Measurements from ENCODE around the gene MRPS35. TPM values are rescaled to one million over a fixed set of nuclear protein-coding genes. Genes with fewer than 3 reads are reported as not detected.

The MRPS35 gene
- total RNA-seq, 1 experiment from 2014 or later = 117 TPM

DNA sequence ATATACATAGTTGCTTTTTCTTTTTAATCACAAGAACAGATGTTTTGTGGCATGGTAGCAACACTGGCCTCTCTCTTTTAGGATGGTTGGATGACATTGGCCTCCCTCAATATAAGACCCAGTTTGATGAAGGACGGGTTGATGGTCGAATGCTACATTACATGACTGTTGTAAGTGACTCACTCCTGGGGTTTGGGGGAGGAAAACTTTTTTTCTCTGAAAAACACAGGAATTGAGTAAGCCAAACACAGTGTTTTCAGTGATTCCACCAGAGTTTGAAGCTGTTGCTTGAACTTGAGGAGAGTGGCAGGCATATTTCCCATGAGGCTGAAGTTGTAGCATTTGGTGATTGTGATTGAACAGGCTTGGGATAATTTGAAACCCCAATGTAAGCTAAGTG lies 28.1 kb upstream of the MRPS35 start:
- intact Hi-C loops (cut with micrococcal nuclease) = no loop called here
- H3K4me2 ChIP-seq (ENCODE audit: low read length) = no peak overlapping the region
- H3K4me3 ChIP-seq (ENCODE audit: low read length) = no peak overlapping the region
- no peak for ATAC-seq
- no peak overlapping the region for H2AFZ ChIP-seq (ENCODE audit: low read length)
- no peak for TF ChIP-seq EZH2 (IDR thresholded peaks at IDR 0.05; ENCODE audit: low read length, unreplicated experiment)
- TF ChIP-seq, protein P1, sequence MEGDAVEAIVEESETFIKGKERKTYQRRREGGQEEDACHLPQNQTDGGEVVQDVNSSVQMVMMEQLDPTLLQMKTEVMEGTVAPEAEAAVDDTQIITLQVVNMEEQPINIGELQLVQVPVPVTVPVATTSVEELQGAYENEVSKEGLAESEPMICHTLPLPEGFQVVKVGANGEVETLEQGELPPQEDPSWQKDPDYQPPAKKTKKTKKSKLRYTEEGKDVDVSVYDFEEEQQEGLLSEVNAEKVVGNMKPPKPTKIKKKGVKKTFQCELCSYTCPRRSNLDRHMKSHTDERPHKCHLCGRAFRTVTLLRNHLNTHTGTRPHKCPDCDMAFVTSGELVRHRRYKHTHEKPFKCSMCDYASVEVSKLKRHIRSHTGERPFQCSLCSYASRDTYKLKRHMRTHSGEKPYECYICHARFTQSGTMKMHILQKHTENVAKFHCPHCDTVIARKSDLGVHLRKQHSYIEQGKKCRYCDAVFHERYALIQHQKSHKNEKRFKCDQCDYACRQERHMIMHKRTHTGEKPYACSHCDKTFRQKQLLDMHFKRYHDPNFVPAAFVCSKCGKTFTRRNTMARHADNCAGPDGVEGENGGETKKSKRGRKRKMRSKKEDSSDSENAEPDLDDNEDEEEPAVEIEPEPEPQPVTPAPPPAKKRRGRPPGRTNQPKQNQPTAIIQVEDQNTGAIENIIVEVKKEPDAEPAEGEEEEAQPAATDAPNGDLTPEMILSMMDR (conservative IDR thresholded peaks at IDR 0.05; ENCODE audit: low read depth, low read length) = no peak
- TF ChIP-seq EZH2phosphoT487 (IDR thresholded peaks at IDR 0.05; ENCODE audit: borderline replicate concordance, low read length) = no peak
- no peak overlapping the region for H3K27ac ChIP-seq (ENCODE audit: low read length)
- H3K36me3 ChIP-seq (ENCODE audit: low read depth, low read length) = peaks cover 32% of the 10 kb centered on the region
- no peaks in the 10 kb centered on the region for H3K27me3 ChIP-seq (ENCODE audit: low read length)
- H3K4me1 ChIP-seq (ENCODE audit: insufficient read depth, low read length) = no peaks in the 10 kb centered on the region
- no TSS peak for BruUV-seq (replicated peaks)
- no peaks in the 10 kb centered on the region for H3K79me2 ChIP-seq (ENCODE audit: low read length)
- ChIA-PET POLR2A (ENCODE audit: unreplicated experiment) (interaction anchor here (0.6 kb wide), 1 partner anchor 1901 kb away, joined by 4 read pairs; no protein-coding TSS in a partner anchor), CTCF (interaction anchor here (0.8 kb wide), 1 partner anchor 57 kb away, joined by 4 read pairs; no protein-coding TSS in a partner anchor)
- no peaks in the 10 kb centered on the region for H3F3A ChIP-seq (ENCODE audit: low read length, unreplicated experiment)
- H3K9me2 ChIP-seq (replicated peaks; ENCODE audit: low read length) = no peaks in the 10 kb centered on the region
- no peaks in the 10 kb centered on the region for H3K9me3 ChIP-seq (ENCODE audit: low read length)
- H3K9ac ChIP-seq (ENCODE audit: low read length) = no peak overlapping the region
- H4K20me1 ChIP-seq (ENCODE audit: low read length) = no peaks in the 10 kb centered on the region
- no peak for DNase-seq

DNA sequence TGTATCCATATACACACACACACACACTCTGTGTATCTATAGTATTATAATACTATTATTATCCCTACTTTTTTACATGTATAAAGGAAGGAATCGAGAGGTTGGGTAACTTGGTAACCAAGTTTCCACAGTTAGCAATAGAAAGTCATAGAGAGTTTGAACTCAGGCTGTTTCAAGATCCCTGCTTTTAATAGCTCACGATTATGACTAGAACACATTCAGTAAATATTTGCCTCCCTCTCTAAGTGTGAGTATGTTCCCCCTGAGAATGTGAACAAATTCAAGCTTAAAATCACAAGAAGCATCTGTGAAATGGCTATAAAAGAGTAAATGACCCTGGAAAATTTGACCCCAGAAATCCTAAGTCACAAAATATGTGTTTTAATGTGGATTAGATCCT lies 25.4 kb upstream of the MRPS35 start:
- no peak overlapping the region for H3K4me2 ChIP-seq (ENCODE audit: low read length)
- TF ChIP-seq EZH2 (IDR thresholded peaks at IDR 0.05; ENCODE audit: low read length, unreplicated experiment) = no peak
- TF ChIP-seq, protein P1 (conservative IDR thresholded peaks at IDR 0.05; ENCODE audit: low read depth, low read length) = no peak
- no peak for TF ChIP-seq EZH2phosphoT487 (IDR thresholded peaks at IDR 0.05; ENCODE audit: borderline replicate concordance, low read length)
- ChIA-PET POLR2A (ENCODE audit: unreplicated experiment) (no interaction called here), CTCF (no interaction called here)
- no peak overlapping the region for H3K4me3 ChIP-seq (ENCODE audit: low read length)
- BruUV-seq (replicated peaks) = no TSS peak
- intact Hi-C loops (cut with micrococcal nuclease) = no loop called here
- no peaks in the 10 kb centered on the region for H3K27me3 ChIP-seq (ENCODE audit: low read length)
- H3K9me3 ChIP-seq (ENCODE audit: low read length) = no peaks in the 10 kb centered on the region
- H3K9ac ChIP-seq (ENCODE audit: low read length) = no peak overlapping the region
- H3F3A ChIP-seq (ENCODE audit: low read length, unreplicated experiment) = no peaks in the 10 kb centered on the region
- no peaks in the 10 kb centered on the region for H3K4me1 ChIP-seq (ENCODE audit: insufficient read depth, low read length)
- no peaks in the 10 kb centered on the region for H3K79me2 ChIP-seq (ENCODE audit: low read length)
- no peaks in the 10 kb centered on the region for H3K9me2 ChIP-seq (replicated peaks; ENCODE audit: low read length)
- no peak for DNase-seq
- no peak overlapping the region for H2AFZ ChIP-seq (ENCODE audit: low read length)
- ATAC-seq = no peak
- no peaks in the 10 kb centered on the region for H4K20me1 ChIP-seq (ENCODE audit: low read length)
- no peak overlapping the region for H3K27ac ChIP-seq (ENCODE audit: low read length)
- H3K36me3 ChIP-seq (ENCODE audit: low read depth, low read length) = peaks cover 42% of the 10 kb centered on the region

- H3K9me2 ChIP-seq (replicated peaks; ENCODE audit: low read length) = no peaks in the 10 kb centered on the region
- no peak overlapping the region for H3K9ac ChIP-seq (ENCODE audit: low read length)
- no peak overlapping the region for H3K27ac ChIP-seq (ENCODE audit: low read length)
- DNase-seq (no peak), ATAC-seq (no peak)
- H3K9me3 ChIP-seq (ENCODE audit: low read length) = no peaks in the 10 kb centered on the region
- no peaks in the 10 kb centered on the region for H3K27me3 ChIP-seq (ENCODE audit: low read length)
- BruUV-seq (replicated peaks) = no TSS peak
- no peaks in the 10 kb centered on the region for H3K4me1 ChIP-seq (ENCODE audit: insufficient read depth, low read length)
- intact Hi-C loops (cut with micrococcal nuclease) = no loop called here
- H3K4me2 ChIP-seq (ENCODE audit: low read length) = no peak overlapping the region
- ChIA-PET POLR2A (ENCODE audit: unreplicated experiment) (no interaction called here), CTCF (no interaction called here)
- no peaks in the 10 kb centered on the region for H3F3A ChIP-seq (ENCODE audit: low read length, unreplicated experiment)
- TF ChIP-seq EZH2phosphoT487 (IDR thresholded peaks at IDR 0.05; ENCODE audit: borderline replicate concordance, low read length) (no peak), EZH2 (IDR thresholded peaks at IDR 0.05; ENCODE audit: low read length, unreplicated experiment) (no peak)
- TF ChIP-seq, protein P1 (conservative IDR thresholded peaks at IDR 0.05; ENCODE audit: low read depth, low read length) = no peak
- H3K4me3 ChIP-seq (ENCODE audit: low read length) = no peak overlapping the region
- no peaks in the 10 kb centered on the region for H3K79me2 ChIP-seq (ENCODE audit: low read length)
- H3K36me3 ChIP-seq (ENCODE audit: low read depth, low read length) = peaks cover 45% of the 10 kb centered on the region
- no peaks in the 10 kb centered on the region for H4K20me1 ChIP-seq (ENCODE audit: low read length)
- H2AFZ ChIP-seq (ENCODE audit: low read length) = no peak overlapping the region
Measured at GRCh38 chr12:27686147-27686546, 24.5 kb upstream of the MRPS35 start.
